ACC112 (cell line): Measurements from ENCODE around the gene TPI1.

Source experiments
- H2AFZ ChIP-seq: fragments of 200-600 bp; sonication (generic); one replicate; pipeline ENCODE4 v1.6.0; 2017; ENCODE audit warnings: antibody characterized with exemption, low read length; ENCODE audit not compliant: unreplicated experiment
- H3K27ac ChIP-seq: fragments of 200-600 bp; sonication (generic); 2 replicates; pipeline ENCODE4 v1.5.1; 2014; ENCODE audit warnings: low read depth, mild to moderate bottlenecking, antibody characterized with exemption, low read length, moderate library complexity
- H3K27me3 ChIP-seq: fragments of 200-600 bp; sonication (generic); 2 replicates; pipeline ENCODE4 v1.6.1; 2014; ENCODE audit warnings: mild to moderate bottlenecking, antibody characterized with exemption, low read length, moderate library complexity, mixed read lengths; ENCODE audit not compliant: insufficient read depth
- H3K36me3 ChIP-seq: fragments of 200-600 bp; sonication (generic); 2 replicates; pipeline ENCODE4 v1.6.1; 2016; ENCODE audit warnings: mild to moderate bottlenecking, antibody characterized with exemption, low read length, moderate library complexity, mixed read lengths; ENCODE audit not compliant: insufficient read depth
- H3K4me1 ChIP-seq: fragments of 200-600 bp; sonication (generic); one replicate; pipeline ENCODE4 v1.6.1; 2016; ENCODE audit warnings: low read length, mixed read lengths; ENCODE audit not compliant: insufficient read depth, unreplicated experiment, control insufficient read depth
- H3K4me3 ChIP-seq: fragments of 200-600 bp; sonication (generic); 2 replicates; pipeline ENCODE4 v1.5.1; 2014; ENCODE audit warnings: mild to moderate bottlenecking, low read depth, low read length
- H3K79me2 ChIP-seq: fragments of 200-600 bp; sonication (generic); one replicate; pipeline ENCODE4 v1.6.0; 2016; ENCODE audit warnings: low read length; ENCODE audit not compliant: control insufficient read depth, unreplicated experiment, insufficient read depth

TPI1 gene

GRCh38 chr12:6914246-6914946 is 47.1 kb downstream of the TPI1 start, which contains the start of gene ENO2:
Gene ENO2 (plus strand): TSS chr12:6914580. CDS start chr12:6915833, 1,253 bp downstream.
- H3K27ac ChIP-seq, result peak within 1 kb of the TSS; percentile 12; the same call in 1 of the 2 replicates
- H3K27me3 ChIP-seq, result no peaks in the 10 kb centered on the region
- H3K79me2 ChIP-seq, result peaks cover 15% of the 10 kb centered on the region
- peak within 1 kb of the TSS; percentile 90 for H3K4me3 ChIP-seq
- H3K36me3 ChIP-seq, result peaks cover 12% of the 10 kb centered on the region; the same call in 1 of the 2 replicates
- peaks cover 10% of the 10 kb centered on the region for H3K4me1 ChIP-seq
- peak within 1 kb of the TSS; percentile 19 for H2AFZ ChIP-seq

DNA sequence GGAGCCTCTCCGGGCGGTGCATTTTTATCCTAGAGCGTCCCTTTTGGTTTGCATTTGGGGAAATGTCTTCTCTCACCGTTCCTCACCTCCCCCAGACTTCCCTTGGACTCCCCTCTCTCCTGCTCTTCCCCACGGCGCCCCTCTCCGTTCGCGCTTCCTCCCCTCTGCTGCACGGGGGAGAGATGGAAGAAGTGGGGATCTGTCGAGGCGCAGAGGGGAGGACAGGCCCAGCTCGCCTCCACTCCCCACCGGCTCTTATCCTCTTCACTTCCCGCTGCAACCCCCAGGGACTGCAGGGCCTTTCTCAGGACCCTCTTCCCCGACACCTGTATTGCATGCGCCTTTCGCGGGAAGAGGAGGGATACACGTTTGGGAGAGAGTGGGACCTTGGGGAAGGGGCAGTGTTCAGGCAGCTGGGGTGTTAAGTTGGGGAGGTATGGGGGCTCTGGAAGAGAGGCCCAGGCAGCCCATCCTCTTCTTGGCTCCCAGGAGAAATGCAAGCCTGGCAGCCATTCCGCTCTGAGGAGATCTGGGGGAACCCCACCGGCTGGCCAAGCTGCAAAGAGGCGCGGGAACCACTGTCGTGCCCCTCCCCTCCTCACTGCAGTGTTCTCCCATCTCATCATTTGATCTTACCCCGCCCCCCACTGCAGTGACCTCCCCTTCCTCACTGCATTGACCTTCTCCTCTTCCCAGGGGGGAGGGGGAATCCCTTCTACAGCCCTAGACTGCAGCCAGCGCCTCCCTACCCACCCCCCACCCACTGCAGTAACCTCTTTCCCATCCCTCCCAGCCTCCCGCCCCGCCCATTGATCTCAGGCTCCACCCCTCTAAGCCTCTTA is 47.8 kb downstream of the TPI1 start:
- H3K36me3 ChIP-seq, result peaks cover 17% of the 10 kb centered on the region; the same call in 1 of the 2 replicates
- peak overlapping the region; percentile 90 for H3K4me3 ChIP-seq
- peaks cover 15% of the 10 kb centered on the region for H3K79me2 ChIP-seq
- H3K4me1 ChIP-seq, result peaks cover 10% of the 10 kb centered on the region
- no peaks in the 10 kb centered on the region for H3K27me3 ChIP-seq
- H2AFZ ChIP-seq, result no peak overlapping the region
- H3K27ac ChIP-seq, result no peak overlapping the region

DNA sequence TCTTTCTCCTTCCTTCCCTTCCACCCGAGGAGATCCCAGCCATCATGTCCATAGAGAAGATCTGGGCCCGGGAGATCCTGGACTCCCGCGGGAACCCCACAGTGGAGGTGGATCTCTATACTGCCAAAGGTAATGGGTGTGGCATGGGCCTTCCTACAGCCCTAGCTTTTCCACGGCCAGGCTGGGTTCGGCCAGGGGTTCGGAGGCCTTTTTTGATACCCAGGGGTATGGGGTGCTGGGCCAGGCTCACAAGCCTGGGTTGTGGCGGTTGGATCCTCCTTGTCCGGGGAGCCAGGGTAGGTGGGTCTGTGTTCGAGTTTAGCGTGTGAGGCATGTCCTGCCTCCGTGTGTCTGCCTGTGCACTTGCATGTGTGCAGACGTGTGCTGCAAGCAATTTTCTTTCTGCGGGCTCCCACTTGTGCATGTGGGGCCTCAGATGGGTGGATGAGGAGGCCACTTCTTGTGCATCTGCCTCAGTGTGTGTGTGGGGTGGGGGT is 48.5 kb downstream of the TPI1 start:
- Histone ChIP-seq H3K27ac (no peak overlapping the region), H3K79me2 (peaks cover 15% of the 10 kb centered on the region), H2AFZ (no peak overlapping the region), H3K36me3 (peaks cover 17% of the 10 kb centered on the region; the same call in 1 of the 2 replicates), H3K4me3 (peak overlapping the region; percentile 90), H3K4me1 (peaks cover 10% of the 10 kb centered on the region), H3K27me3 (no peaks in the 10 kb centered on the region)

DNA sequence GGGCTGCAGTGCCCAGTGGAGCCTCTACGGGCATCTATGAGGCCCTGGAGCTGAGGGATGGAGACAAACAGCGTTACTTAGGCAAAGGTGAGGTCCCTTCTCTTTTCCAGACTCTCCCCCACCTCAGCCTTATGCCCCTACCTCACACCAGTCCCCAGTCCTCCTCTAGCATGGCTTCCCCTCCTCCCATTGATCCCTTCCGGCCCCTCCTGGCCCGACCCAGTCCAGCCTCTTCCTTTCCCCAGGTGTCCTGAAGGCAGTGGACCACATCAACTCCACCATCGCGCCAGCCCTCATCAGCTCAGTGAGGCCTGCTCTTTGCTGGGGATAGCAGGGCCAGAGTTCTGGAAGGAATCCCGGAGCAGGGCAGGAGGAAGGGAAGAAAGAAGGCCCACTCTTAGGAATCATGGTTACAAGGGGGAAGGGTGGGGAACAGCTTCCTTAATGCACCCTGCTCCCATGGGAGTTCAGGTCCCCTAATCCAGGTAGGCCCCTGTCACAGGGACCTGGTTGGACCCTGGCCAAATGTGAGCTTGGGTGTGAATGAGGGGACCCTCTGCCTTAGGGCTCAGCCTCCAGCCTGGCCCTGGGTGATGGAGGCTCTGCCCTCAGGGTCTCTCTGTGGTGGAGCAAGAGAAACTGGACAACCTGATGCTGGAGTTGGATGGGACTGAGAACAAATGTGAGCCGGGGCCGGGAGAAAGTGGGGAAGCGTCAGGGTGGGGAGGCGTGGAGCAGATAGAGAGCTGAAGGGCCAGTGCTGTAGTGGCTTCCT is 49.3 kb downstream of the TPI1 start:
- Histone ChIP-seq H3K4me1 (peaks cover 10% of the 10 kb centered on the region), H3K27ac (no peak overlapping the region), H3K36me3 (peaks cover 17% of the 10 kb centered on the region; the same call in 1 of the 2 replicates), H2AFZ (no peak overlapping the region), H3K79me2 (peaks cover 15% of the 10 kb centered on the region), H3K4me3 (peak overlapping the region; percentile 90; the same call in 1 of the 2 replicates), H3K27me3 (no peaks in the 10 kb centered on the region)

GRCh38 chr12:6917491-6918231 is 50.3 kb downstream of the TPI1 start:
- H3K4me1 ChIP-seq, result peaks cover 10% of the 10 kb centered on the region
- H3K27ac ChIP-seq, result no peak overlapping the region
- H3K36me3 ChIP-seq, result peaks cover 17% of the 10 kb centered on the region; the same call in 1 of the 2 replicates
- no peaks in the 10 kb centered on the region for H3K27me3 ChIP-seq
- no peak overlapping the region for H3K4me3 ChIP-seq
- peaks cover 15% of the 10 kb centered on the region for H3K79me2 ChIP-seq
- no peak overlapping the region for H2AFZ ChIP-seq

DNA sequence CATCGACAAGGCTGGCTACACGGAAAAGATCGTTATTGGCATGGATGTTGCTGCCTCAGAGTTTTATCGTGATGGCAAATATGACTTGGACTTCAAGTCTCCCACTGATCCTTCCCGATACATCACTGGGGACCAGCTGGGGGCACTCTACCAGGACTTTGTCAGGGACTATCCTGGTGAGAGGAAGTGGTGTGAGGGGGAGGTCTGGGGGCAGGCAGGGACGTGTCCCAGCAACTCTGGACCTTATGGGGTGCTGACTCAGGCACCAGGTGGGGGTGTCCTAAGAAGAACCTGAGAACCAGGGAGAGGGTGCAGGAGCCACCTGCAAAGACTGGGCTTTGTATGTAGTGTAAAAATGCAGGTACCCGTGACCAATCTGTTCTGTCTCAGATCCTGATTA is 52.3 kb downstream of the TPI1 start:
- peaks cover 17% of the 10 kb centered on the region; the same call in 1 of the 2 replicates for H3K36me3 ChIP-seq

More for the DNA sequence above, 52.3 kb downstream of the TPI1 start:
- Histone ChIP-seq H3K4me3 (no peak overlapping the region), H3K79me2 (peaks cover 15% of the 10 kb centered on the region), H3K27ac (no peak overlapping the region), H2AFZ (no peak overlapping the region), H3K4me1 (peaks cover 8% of the 10 kb centered on the region), H3K27me3 (no peaks in the 10 kb centered on the region)
